Ramos (cell line): ENCODE data around the gene AKT3.
"Not testable (repeated sequence)": the region's sequence is repeated elsewhere in the genome, so short reads cannot be mapped to it uniquely, and the experiment has no call there.

Experiments used
- in situ Hi-C: fragments of 300-500 bp; cut with MboI; formaldehyde crosslinking; loops from one replicate; pipeline ENCODE4 v1.14.3; 2022; ENCODE audit warnings: low sequenced_read_pairs; ENCODE audit not compliant: unreplicated experiment

Gene AKT3

GRCh38 chr1:243842978-243843511, 7.0 kb downstream of the AKT3 start:
- in situ Hi-C loops, result no loop called here

DNA sequence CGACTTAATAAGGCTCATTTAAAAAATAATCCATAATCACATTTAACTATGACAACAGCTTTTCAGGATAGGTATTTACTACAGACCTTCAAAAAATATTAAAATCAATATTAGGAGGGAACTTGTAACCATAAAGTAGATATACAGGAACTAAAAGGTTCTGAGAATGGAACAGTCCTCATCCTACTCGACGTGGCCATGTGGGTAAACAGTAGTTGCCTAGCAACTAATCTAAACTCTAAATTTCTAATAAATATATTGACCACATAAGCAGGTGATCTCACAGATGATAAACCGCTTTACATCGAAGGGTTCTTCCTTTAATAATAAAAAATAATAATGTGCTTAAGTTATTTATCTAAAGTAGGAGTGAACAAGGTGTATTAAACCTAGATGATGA, 7.9 kb downstream of the AKT3 start:
- in situ Hi-C loops, result no loop called here

- in situ Hi-C loops, result no loop called here
Measured at GRCh38 chr1:243841507-243841906, 8.5 kb downstream of the AKT3 start.

- in situ Hi-C loops, result no loop called here
Measured at GRCh38 chr1:243837907-243838535, 12.0 kb downstream of the AKT3 start.

DNA sequence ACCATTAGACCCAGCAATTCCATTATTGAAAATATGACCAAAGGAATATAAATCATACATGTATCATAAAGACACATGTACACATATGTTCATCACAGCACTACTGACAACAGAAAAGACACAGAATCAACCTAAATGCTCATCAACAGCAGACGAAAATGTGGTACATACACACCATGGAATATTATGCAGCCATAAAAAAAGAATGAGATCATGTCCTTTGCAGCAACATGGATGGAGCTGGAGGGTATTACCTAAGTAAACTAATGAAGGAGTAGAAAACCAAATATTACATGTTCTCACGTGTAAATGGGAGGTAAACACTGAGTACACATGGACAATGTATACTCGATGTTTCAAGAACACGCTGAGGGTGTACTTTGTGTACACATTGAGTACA, 15.9 kb downstream of the AKT3 start:
- in situ Hi-C loops, result no loop called here

GRCh38 chr1:243831463-243831862, 18.6 kb downstream of the AKT3 start:
- in situ Hi-C loops, result no loop called here

GRCh38 chr1:243827206-243827605, 22.8 kb downstream of the AKT3 start:
- in situ Hi-C loops, result no loop called here

DNA sequence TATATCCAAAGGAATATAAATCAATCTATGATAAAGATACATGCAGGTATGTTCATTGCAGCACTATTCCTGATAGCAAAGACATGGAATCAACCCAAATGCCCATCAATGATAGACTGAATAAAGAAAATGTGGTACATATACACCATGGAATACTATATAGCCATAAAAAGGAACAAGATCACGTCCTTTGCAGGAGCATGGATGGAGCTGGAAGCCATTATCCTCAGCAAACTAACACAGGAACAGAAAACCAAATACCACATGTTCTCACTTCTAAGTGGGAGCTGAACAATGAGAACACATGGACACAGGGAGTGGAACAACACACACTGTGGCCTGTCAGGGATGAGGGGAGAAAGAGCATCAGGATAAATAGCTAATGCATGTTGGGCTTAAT, 25.1 kb downstream of the AKT3 start:
- in situ Hi-C loops, result not testable (repeated sequence)

DNA sequence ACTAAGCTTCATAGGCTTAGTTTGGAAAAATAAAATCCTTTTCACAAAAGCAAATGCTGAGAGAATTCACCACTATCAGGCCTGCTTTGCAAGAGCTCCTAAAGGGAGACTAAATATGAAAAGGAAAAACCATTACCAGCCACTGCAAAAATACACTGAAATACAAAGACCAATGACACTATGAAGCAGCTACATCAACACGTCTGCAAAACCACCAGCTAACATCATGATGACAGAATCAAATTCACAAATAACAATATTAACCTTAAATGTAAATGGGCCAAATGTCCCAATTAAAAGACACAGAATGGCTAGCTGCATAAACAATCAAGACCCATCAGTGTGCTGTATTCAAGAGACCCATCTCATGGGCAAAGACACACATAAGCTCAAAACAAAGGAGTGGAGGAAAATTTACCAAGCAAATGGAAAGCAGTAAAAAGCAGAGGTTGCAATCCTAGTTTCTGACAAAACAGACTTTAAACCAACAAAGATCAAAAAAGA, 28.8 kb downstream of the AKT3 start:
- in situ Hi-C loops, result no loop called here

DNA sequence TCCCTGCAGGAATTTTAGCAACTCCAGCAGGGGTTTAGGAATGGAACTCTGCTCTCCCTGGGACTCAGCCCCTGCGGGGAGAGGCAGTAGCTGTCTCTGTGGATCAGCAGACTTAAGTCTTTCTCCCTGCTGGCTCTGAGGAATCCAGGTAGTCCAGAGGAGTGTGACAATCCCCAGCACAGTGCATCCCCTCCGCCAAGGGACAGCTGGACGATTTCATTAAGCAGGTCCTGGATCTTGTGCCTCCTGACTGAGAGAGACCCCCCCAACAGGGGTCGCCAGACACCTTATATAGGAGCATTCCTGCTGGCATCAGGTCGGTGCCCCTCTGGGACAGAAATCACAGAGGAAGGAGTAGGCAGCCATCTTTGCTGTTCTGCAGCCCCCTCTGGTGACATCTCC, 30.6 kb downstream of the AKT3 start:
- in situ Hi-C loops, result no loop called here

DNA sequence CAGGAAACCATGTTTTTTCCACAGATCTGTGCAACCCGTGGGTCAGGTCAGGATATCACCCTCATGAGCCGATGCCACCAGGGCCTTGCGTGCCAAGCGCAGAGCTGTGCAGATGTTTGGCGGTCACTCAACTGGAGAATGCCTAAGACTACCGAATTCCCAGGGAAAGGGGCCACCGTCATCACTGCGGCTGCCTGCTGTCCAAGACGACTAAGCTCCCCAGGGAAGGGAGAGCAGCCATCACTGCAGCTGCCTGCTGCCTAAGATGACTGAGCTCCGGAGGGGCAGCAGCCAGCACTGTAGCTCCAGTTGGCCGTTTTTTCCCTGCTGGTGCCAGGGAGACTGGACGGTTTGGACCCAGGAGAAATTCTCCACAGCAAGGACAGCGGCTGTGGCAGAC, 31.1 kb downstream of the AKT3 start:
- in situ Hi-C loops, result no loop called here

- in situ Hi-C loops, result no loop called here
Measured at GRCh38 chr1:243814718-243815117, 35.3 kb downstream of the AKT3 start.

- in situ Hi-C loops, result not testable (repeated sequence)
Measured at GRCh38 chr1:243807346-243807745, 42.7 kb downstream of the AKT3 start.

DNA sequence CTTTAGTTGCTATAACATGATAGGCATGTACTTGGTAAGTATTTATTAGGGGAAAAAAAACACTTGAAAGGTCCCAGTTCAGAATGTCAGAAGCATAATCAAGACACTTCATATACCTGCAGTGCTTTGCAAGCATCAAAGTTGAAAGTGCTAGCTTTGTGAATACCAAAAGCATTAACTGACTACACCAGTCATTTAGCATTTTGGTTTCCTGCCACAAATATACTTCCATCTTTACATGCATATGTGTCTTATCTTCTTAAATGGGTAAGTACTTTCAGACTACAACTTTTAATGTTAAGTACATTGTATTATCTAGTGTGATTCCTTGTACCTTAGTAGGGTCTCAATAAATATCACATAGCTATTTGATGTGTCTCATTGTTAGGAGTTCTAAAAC, 43.7 kb downstream of the AKT3 start:
- in situ Hi-C loops, result no loop called here

DNA sequence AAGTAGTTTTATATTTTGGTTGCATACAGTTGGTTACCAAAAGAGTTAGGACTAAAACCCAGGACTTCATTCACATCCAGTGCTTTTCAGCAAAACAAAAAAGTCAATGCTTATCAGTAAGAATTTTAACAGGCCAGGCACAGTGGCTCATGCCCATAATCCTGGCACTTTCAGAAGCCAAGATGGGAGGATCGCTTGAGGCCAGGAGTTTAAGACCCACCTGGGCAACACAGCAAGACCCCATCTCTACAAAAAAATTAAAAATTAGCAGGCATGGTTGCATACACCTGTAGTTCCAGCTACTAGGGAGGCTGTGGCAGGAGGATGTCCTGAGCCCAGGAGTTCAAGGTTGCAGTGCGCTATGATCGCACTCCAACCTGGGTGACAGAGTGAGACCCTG, 47.3 kb downstream of the AKT3 start:
- in situ Hi-C loops, result no loop called here

GRCh38 chr1:243801378-243801777, 48.7 kb downstream of the AKT3 start:
- in situ Hi-C loops, result no loop called here

- in situ Hi-C loops, result no loop called here
Measured at GRCh38 chr1:243799908-243800307, 50.1 kb downstream of the AKT3 start.

- in situ Hi-C loops, result no loop called here
Measured at GRCh38 chr1:243798726-243799125, 51.3 kb downstream of the AKT3 start.

- in situ Hi-C loops, result no loop called here
Measured at GRCh38 chr1:243796016-243796415, 54.0 kb downstream of the AKT3 start.

GRCh38 chr1:243793298-243793697, 56.7 kb downstream of the AKT3 start:
- in situ Hi-C loops, result no loop called here

- in situ Hi-C loops, result no loop called here
Measured at GRCh38 chr1:243792891-243793290, 57.2 kb downstream of the AKT3 start.

GRCh38 chr1:243792401-243792800, 57.6 kb downstream of the AKT3 start:
- in situ Hi-C loops, result no loop called here
